K562 (cell line): ENCODE data around the gene TOMM22. TPM values are rescaled to one million over a fixed set of nuclear protein-coding genes. Genes with fewer than 3 reads are reported as not detected.
A peak's percentile ranks its signal among the peaks of the same experiment; 100 is the strongest.

ENCODE experiments used
- GABPB1 ChIP-seq: sonication (generic); formaldehyde crosslinking; IDR thresholded peaks from 2 replicates; pipeline ENCODE4 v1.8.0; 2022; ENCODE audit warnings: mild to moderate bottlenecking, missing genetic modification reagents
- TEAD4 ChIP-seq, 2 experiments: sonication (generic) in 1 of 2; formaldehyde crosslinking in 1 of 2; IDR thresholded peaks; 2 replicates each; pipeline versions ENCODE4 v1.6.1 to v1.8.0; 2012 to 2022; ENCODE audit warnings: borderline replicate concordance in 1 of 2, inconsistent platforms in 1 of 2, low read length in 1 of 2, mild to moderate bottlenecking in 1 of 2, missing genetic modification reagents in 1 of 2
- polyA plus RNA-seq, 8 experiments: library from polyadenylated mRNA; depleted of rRNA in 4 of 8; stranded (reverse) in 5 of 8; unstranded in 3 of 8; fragments of >200 nt; fragmentation: Nextera tagmentation in 2 of 8; fragmentation: Illumina TruSeq in 1 of 8; extraction: Ambion mirVana in 2 of 8; extraction: Trizol in 1 of 8; gene quantifications; 2 replicates each; pipeline versions ENCODE4 v1.2.1 to v1.2.3, GENCODE V29; 2011 to 2014; ENCODE audit warnings: inconsistent platforms in 1 of 8, missing spikeins in 1 of 8
- total RNA-seq, 7 experiments: library from RNA; depleted of rRNA in 6 of 7; stranded (reverse); fragments of >200 nt in 6 of 7; fragmentation: Illumina TruSeq in 2 of 7; extraction: Trizol in 2 of 7; gene quantifications; 2 replicates each; pipeline versions ENCODE4 v1.2.1 to v1.2.3, GENCODE V29; 2011 to 2021; ENCODE audit warnings: low replicate concordance in 1 of 7
- TF ChIP-seq, protein P1 (sequence below): sonication (generic); formaldehyde crosslinking; IDR thresholded peaks from 2 replicates; pipeline ENCODE4 v1.8.1; 2023; ENCODE audit warnings: missing genetic modification reagents, mild to moderate bottlenecking, borderline replicate concordance

The TOMM22 gene
- total and polyA plus RNA-seq, 9 of the 15 experiments (the other 6 are each of a cell fraction or from before 2014, with no cell fraction given) = 25.8 to 108 (median 73.8) TPM

DNA sequence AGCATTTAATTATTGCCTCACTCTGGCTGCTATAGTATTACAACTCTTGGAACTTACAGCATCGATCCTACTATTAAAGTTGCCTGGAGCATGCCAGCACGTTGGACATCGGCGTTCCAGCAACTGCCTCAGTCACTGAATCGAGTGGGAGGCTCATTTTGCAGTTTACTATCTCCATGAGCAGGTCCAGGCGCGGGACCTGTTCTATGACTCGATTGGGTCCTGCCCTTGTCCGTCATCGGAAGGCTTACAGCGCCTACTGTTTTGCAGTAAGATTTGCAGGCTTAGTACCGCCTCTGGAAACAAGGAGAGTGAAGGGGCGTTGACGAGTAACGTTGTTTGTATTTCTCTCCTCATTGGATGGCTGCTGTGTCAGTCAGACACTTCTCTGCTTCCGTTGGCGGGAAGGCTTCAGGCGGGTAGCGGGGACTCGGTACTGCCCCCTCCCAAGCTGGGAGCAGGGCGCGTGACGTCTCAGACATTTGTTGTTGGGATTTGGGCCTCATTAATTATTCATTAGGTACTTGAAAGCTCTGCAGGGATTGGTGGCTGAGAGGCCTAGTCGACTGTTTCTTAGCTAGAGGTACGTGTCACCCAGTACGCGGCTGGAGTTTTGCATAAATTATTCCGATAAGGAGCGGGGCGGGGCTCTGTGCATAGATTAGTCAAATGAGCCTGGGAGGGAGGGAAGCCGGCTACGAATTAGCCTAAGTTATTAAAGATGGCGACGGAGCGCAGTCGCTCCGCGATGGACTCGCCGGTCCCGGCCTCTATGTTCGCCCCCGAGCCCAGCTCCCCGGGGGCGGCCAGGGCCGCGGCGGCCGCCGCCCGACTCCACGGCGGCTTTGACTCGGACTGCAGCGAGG, 23.7 kb downstream of the TOMM22 start, which contains the start of gene GTPBP1 (continued):
- TF ChIP-seq, protein P1, sequence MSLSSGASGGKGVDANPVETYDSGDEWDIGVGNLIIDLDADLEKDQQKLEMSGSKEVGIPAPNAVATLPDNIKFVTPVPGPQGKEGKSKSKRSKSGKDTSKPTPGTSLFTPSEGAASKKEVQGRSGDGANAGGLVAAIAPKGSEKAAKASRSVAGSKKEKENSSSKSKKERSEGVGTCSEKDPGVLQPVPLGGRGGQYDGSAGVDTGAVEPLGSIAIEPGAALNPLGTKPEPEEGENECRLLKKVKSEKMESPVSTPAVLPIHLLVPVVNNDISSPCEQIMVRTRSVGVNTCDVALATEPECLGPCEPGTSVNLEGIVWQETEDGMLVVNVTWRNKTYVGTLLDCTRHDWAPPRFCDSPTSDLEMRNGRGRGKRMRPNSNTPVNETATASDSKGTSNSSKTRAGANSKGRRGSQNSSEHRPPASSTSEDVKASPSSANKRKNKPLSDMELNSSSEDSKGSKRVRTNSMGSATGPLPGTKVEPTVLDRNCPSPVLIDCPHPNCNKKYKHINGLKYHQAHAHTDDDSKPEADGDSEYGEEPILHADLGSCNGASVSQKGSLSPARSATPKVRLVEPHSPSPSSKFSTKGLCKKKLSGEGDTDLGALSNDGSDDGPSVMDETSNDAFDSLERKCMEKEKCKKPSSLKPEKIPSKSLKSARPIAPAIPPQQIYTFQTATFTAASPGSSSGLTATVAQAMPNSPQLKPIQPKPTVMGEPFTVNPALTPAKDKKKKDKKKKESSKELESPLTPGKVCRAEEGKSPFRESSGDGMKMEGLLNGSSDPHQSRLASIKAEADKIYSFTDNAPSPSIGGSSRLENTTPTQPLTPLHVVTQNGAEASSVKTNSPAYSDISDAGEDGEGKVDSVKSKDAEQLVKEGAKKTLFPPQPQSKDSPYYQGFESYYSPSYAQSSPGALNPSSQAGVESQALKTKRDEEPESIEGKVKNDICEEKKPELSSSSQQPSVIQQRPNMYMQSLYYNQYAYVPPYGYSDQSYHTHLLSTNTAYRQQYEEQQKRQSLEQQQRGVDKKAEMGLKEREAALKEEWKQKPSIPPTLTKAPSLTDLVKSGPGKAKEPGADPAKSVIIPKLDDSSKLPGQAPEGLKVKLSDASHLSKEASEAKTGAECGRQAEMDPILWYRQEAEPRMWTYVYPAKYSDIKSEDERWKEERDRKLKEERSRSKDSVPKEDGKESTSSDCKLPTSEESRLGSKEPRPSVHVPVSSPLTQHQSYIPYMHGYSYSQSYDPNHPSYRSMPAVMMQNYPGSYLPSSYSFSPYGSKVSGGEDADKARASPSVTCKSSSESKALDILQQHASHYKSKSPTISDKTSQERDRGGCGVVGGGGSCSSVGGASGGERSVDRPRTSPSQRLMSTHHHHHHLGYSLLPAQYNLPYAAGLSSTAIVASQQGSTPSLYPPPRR (CRISPR knock-in tag) = no peak
- no peak for TF ChIP-seq GABPB1 (CRISPR knock-in tag)
- peak; percentile 38; the same call in 1 of the 2 replicates for TF ChIP-seq TEAD4 (IDR thresholded peaks at IDR 0.05; ENCODE audit: low read length)
- no peak for TF ChIP-seq TEAD4 (CRISPR knock-in tag; IDR thresholded peaks at IDR 0.05; ENCODE audit: borderline replicate concordance)
